ENCODE results near the gene BCL2L1.
"Not testable (repeated sequence)": the region's sequence is repeated elsewhere in the genome, so short reads cannot be mapped to it uniquely, and the experiment has no call there.

The BCL2L1 gene

DNA sequence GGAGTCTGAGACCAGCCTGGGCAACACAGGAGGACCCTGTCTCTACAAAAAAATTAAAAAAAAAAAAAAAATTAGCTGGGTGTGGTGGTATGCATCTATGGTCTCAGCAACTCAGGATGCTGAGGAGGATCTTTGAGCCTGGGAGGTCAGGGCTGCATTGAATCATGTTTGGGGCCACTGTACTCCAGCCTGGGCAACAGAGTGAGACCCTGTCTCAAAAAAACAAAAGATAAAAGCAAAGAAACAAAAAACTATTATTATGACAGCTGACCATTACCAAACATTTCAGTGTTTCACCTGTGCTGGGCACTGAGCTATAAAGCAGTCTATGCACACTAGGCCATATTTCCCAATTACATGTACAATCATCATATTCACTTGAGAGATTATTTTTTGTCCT is 49.2 kb downstream of the BCL2L1 start:
- Histone ChIP-seq H3K27me3 (ENCODE audit: control insufficient read depth, insufficient read depth, low read length, poor library complexity, severe bottlenecking) (no peaks in the 10 kb centered on the region), H3K36me3 (ENCODE audit: control insufficient read depth, insufficient read depth, low read length) (no peaks in the 10 kb centered on the region), H3K27ac (ENCODE audit: insufficient read depth, low read depth, low read length, poor library complexity, severe bottlenecking) (no peak overlapping the region), H3K4me1 (ENCODE audit: control insufficient read depth, insufficient read depth, low read length) (peaks cover 3% of the 10 kb centered on the region), H3K9me3 (ENCODE audit: control insufficient read depth, low read length) (no peaks in the 10 kb centered on the region), H3K4me3 (ENCODE audit: insufficient read depth, low read depth, low read length) (no peak overlapping the region)

DNA sequence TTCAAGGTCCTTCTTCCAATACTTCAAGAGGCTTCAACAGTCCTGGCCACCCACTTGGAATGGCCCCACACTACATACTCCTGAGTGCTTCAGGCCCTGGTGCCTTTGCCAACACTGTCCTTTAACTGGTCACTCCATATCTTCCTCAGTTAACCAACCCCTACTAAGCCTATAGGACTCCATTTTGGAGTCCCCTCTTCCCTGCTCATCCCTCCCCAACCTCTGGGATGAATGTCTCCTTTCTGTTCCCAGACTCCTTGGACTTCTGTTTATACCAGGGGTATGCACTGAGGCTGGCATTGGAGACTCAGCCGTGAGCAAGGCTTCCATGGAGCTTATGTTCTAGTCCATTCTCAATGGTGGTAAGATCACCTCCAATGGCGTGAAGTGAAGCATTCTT is 51.3 kb downstream of the BCL2L1 start:
- Histone ChIP-seq H3K27me3 (ENCODE audit: control insufficient read depth, insufficient read depth, low read length, poor library complexity, severe bottlenecking) (no peaks in the 10 kb centered on the region), H3K36me3 (ENCODE audit: control insufficient read depth, insufficient read depth, low read length) (no peaks in the 10 kb centered on the region), H3K4me3 (ENCODE audit: insufficient read depth, low read depth, low read length) (no peak overlapping the region), H3K27ac (ENCODE audit: insufficient read depth, low read depth, low read length, poor library complexity, severe bottlenecking) (no peak overlapping the region), H3K9me3 (ENCODE audit: control insufficient read depth, low read length) (no peaks in the 10 kb centered on the region), H3K4me1 (ENCODE audit: control insufficient read depth, insufficient read depth, low read length) (peaks cover 3% of the 10 kb centered on the region)
- 98 to 100% methylated on average over 2 of the region's 2 CpGs for WGBS, 2 experiments

DNA sequence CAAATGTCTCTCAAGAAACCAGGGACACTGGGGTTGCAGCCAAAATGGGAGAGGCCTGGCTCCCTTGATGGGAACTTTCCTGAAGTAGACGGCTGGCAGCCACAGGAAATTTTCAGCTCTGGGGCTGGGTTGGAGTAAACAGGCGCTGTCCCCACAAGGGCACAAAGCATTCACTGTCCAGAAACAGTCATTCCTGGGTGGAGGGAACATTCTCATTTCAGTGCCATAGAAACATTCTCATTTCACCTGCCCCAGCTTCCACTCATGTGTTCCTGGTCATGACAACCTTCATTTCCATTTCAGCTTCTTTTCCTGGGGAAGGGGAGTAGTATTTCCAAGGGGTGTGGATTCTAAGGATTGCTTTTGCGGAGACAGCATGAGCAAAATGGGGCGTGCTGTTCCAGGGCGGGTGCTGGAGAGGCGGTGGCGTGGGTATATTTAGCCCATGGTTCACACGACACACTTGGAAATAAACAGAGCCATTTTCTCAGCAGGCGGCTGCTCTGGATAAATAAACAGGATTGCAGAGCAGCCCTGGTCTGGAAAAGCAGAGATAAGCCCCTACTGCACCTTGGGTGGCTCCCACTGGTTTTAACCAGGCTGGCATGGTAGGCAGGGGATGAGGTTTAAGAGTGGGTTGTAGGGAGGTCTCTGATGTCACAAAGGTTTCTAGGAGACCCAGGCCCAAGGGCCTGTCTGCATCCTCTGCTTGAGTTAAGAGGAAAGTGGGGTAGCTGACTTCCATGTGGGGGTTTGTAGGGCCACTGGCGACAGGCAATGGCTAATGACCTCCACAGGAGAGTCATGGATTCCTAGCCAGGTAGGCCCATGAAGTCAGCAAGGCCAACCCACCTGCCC is 52.1 kb downstream of the BCL2L1 start:
- Histone ChIP-seq H3K4me3 (ENCODE audit: insufficient read depth, low read depth, low read length) (no peak overlapping the region), H3K36me3 (ENCODE audit: control insufficient read depth, insufficient read depth, low read length) (peaks cover 2% of the 10 kb centered on the region), H3K4me1 (ENCODE audit: control insufficient read depth, insufficient read depth, low read length) (peaks cover 3% of the 10 kb centered on the region), H3K9me3 (ENCODE audit: control insufficient read depth, low read length) (no peaks in the 10 kb centered on the region), H3K27me3 (ENCODE audit: control insufficient read depth, insufficient read depth, low read length, poor library complexity, severe bottlenecking) (no peaks in the 10 kb centered on the region), H3K27ac (ENCODE audit: insufficient read depth, low read depth, low read length, poor library complexity, severe bottlenecking) (no peak overlapping the region)
- 93 to 96% methylated on average over 10 of the region's 10 CpGs for WGBS, 2 experiments

DNA sequence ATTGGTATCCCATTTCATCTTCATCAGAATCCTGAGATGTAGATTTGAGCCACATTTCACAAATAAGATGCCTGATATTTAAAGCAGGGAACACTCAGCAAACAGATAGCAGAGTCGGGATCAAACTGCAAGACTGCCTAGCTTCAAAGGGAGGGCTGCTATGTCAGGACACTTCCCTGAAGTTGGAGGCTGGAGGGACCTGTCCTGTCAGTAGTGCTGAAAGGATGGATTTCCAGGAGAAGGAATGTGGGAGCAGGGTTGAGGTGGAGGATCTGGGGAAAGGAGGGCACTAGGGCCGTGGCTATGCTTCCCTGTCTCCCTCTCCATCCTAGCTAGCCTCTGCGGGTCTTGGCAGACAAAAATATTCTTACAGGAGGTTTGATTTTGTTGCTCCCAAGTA is 52.8 kb downstream of the BCL2L1 start:
- Histone ChIP-seq H3K4me3 (ENCODE audit: insufficient read depth, low read depth, low read length) (no peak overlapping the region), H3K36me3 (ENCODE audit: control insufficient read depth, insufficient read depth, low read length) (peaks cover 5% of the 10 kb centered on the region), H3K9me3 (ENCODE audit: control insufficient read depth, low read length) (no peaks in the 10 kb centered on the region), H3K27me3 (ENCODE audit: control insufficient read depth, insufficient read depth, low read length, poor library complexity, severe bottlenecking) (no peaks in the 10 kb centered on the region), H3K27ac (ENCODE audit: insufficient read depth, low read depth, low read length, poor library complexity, severe bottlenecking) (no peak overlapping the region), H3K4me1 (ENCODE audit: control insufficient read depth, insufficient read depth, low read length) (peaks cover 3% of the 10 kb centered on the region)
- 90 to 92% methylated on average over 3 of the region's 3 CpGs for WGBS, 2 experiments

DNA sequence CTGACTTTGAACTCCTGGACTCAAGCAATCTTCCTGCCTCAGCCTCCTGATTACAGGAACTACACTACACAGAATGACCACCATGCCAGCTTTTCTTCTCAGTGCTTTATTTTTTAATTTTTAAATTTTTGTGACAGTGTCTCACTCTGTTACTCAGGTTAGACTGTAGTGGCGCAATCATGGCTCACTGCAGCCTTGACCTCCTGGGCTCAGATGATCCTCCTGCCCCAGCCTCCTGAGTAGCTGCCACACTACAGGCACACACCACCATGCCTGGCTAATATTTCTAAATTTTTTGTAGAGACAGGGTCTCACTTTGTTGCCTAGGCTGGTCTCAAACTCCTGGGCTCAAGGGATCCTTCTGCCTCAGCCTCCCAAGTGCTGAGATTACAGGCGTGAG is 53.7 kb downstream of the BCL2L1 start:
- 87 to 98% methylated on average over 2 of the region's 2 CpGs for WGBS, 2 experiments
- H3K27me3 ChIP-seq (ENCODE audit: control insufficient read depth, insufficient read depth, low read length, poor library complexity, severe bottlenecking); H3K9me3 ChIP-seq (ENCODE audit: control insufficient read depth, low read length); H3K4me3 ChIP-seq (ENCODE audit: insufficient read depth, low read depth, low read length); H3K36me3 ChIP-seq (ENCODE audit: control insufficient read depth, insufficient read depth, low read length); H3K4me1 ChIP-seq (ENCODE audit: control insufficient read depth, insufficient read depth, low read length); H3K27ac ChIP-seq (ENCODE audit: insufficient read depth, low read depth, low read length, poor library complexity, severe bottlenecking): not testable (repeated sequence)

DNA sequence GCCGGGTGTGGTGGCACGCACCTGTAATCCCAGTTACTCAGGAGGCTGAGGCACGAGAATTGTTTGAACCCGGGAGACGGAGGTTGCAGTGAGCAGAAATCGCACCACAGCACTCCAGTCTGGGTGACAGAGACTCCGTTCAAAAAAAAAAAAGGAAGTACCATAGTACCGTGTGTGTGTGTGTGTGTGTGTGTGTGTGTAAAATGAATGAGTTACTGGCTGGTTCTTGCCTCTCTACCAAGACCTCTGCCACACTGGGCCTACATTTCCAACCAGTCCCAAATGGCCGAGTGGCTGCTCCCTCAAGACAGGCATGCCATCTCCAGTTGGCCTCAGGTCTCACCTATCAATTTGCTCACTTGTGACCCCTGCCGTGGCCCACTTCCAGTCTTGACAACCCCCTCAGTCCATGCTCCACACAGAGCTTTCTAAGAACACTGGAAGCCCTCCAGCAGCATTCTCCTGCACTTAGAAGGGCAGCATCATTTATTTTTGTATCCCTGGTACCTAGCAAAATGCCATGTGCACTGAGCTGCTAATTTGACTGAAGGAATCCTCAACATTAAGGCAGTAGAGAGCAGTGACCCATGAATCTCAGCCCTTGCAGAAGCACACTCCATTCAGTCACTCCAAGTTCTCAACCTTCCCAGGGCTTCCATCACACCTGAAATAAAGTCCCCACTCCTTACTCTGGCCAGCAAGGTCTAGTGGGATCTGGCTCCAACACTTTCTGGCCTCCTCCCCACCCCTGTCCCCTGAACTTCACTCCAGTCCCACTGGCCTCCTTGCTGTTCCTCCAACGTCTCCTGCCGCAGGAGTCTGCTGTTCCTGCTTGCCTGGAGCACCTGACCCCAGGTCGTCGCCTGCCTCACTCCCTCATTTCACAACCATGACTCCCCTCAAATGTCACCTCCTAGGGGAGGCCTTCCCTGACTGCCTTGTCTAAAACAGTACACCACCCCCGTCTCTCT is 55.1 kb downstream of the BCL2L1 start:
- Histone ChIP-seq H3K36me3 (ENCODE audit: control insufficient read depth, insufficient read depth, low read length) (peaks cover 5% of the 10 kb centered on the region), H3K9me3 (ENCODE audit: control insufficient read depth, low read length) (no peaks in the 10 kb centered on the region), H3K27ac (ENCODE audit: insufficient read depth, low read depth, low read length, poor library complexity, severe bottlenecking) (no peak overlapping the region), H3K4me3 (ENCODE audit: insufficient read depth, low read depth, low read length) (no peak overlapping the region), H3K27me3 (ENCODE audit: control insufficient read depth, insufficient read depth, low read length, poor library complexity, severe bottlenecking) (no peaks in the 10 kb centered on the region), H3K4me1 (ENCODE audit: control insufficient read depth, insufficient read depth, low read length) (peaks cover 3% of the 10 kb centered on the region)
- 94% methylated on average over 15 of the region's 15 CpGs for WGBS, 2 experiments

DNA sequence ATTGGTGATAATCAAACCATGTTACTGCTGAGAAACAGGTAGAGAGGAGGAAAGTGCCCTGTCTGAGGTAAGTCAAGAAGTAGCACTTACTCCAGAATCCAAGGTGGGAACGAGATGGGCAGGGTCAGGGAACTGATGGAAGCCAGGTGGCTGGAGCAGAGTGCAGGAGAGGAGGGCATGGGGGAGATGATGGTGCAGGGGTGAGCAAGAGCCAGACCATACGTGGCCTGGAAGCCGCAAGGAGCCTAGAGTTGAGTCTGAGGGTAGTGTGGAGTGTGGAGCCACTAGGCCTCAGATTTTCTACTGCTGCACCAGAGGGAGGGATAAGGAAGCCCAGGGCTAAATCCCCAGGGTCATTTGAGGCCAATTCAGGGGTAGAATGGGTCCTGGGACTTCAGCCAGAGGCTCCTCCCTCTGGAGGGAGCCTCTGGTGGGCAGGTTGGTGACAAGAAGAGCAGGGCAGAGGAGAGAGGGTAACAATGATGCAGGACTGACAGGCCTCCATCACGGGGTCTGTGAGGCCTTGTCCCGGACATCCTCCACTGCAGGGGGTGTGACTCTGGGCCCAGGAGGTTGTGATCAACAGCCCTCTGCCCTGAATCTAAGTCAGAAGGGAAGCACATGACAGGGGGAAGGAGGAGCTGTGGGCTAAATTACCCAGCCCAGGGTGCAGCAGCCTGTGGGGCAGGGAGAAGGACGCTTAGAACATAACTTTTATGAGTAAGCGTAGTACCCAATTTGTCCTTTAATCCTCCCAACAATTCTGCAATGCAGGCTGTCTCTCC is 56.2 kb downstream of the BCL2L1 start:
- Histone ChIP-seq H3K27ac (ENCODE audit: insufficient read depth, low read depth, low read length, poor library complexity, severe bottlenecking) (no peak overlapping the region), H3K36me3 (ENCODE audit: control insufficient read depth, insufficient read depth, low read length) (peaks cover 5% of the 10 kb centered on the region), H3K4me1 (ENCODE audit: control insufficient read depth, insufficient read depth, low read length) (peaks cover 10% of the 10 kb centered on the region), H3K4me3 (ENCODE audit: insufficient read depth, low read depth, low read length) (no peak overlapping the region), H3K9me3 (ENCODE audit: control insufficient read depth, low read length) (no peaks in the 10 kb centered on the region), H3K27me3 (ENCODE audit: control insufficient read depth, insufficient read depth, low read length, poor library complexity, severe bottlenecking) (no peaks in the 10 kb centered on the region)
- WGBS, 2 experiments = 81% methylated on average over 7 of the region's 7 CpGs

DNA sequence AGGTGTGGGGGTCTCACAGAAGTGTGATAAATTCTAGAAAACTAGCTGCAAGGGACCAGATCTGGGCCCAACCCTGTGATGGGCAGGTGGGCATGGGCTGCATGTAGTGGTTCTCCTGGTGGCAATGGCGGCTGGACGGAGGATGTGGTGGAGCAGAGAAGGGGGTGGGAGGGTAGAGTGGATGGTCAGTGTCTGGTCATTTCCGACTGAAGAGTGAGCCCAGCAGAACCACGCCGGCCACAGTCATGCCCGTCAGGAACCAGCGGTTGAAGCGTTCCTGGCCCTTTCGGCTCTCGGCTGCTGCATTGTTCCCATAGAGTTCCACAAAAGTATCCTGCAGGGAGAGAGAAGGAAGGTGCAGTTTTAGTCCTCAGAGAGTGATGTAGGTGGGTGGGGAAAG is 56.9 kb downstream of the BCL2L1 start:
- Histone ChIP-seq H3K27me3 (ENCODE audit: control insufficient read depth, insufficient read depth, low read length, poor library complexity, severe bottlenecking) (no peaks in the 10 kb centered on the region), H3K4me1 (ENCODE audit: control insufficient read depth, insufficient read depth, low read length) (peaks cover 10% of the 10 kb centered on the region), H3K27ac (ENCODE audit: insufficient read depth, low read depth, low read length, poor library complexity, severe bottlenecking) (no peak overlapping the region), H3K4me3 (ENCODE audit: insufficient read depth, low read depth, low read length) (no peak overlapping the region), H3K9me3 (ENCODE audit: control insufficient read depth, low read length) (no peaks in the 10 kb centered on the region), H3K36me3 (ENCODE audit: control insufficient read depth, insufficient read depth, low read length) (peaks cover 5% of the 10 kb centered on the region)
- 80 to 84% methylated on average over 10 of the region's 10 CpGs for WGBS, 2 experiments

DNA sequence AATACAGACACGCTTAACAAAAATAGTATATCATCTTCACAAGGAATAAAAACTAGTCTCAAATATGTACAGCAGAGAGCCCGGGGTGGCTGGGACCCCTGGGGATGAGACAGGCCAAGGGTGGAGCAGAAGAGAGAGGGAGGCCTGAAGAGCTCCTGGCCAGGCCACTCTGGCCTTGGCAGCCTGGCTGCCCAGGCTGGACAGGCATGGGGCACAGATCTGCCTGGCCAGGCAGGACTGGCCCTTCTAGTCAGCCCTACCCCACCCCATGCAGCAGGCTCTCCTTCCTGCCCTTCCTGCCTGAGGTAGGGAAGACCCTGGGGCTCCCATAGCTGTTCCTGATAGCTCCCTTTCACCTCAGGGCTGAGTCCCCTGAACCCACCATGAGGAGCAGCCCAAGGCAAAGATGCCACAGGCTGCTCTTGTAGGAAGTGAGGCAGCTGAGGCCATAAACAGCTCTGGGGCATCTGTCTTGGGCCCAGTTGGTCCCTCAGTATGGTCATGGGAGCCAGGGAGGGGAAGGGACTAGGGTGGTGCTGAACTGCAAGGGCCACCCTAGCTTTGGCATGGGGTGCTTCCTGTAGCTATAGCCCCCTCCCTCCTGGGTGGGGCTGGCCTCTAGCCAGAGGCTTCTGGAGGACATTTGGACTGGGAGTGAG is 57.8 kb downstream of the BCL2L1 start:
- Histone ChIP-seq H3K4me1 (ENCODE audit: control insufficient read depth, insufficient read depth, low read length) (peaks cover 10% of the 10 kb centered on the region), H3K36me3 (ENCODE audit: control insufficient read depth, insufficient read depth, low read length) (peaks cover 5% of the 10 kb centered on the region), H3K27ac (ENCODE audit: insufficient read depth, low read depth, low read length, poor library complexity, severe bottlenecking) (no peak overlapping the region), H3K9me3 (ENCODE audit: control insufficient read depth, low read length) (no peaks in the 10 kb centered on the region), H3K4me3 (ENCODE audit: insufficient read depth, low read depth, low read length) (no peak overlapping the region), H3K27me3 (ENCODE audit: control insufficient read depth, insufficient read depth, low read length, poor library complexity, severe bottlenecking) (no peaks in the 10 kb centered on the region)
- 94 to 96% methylated on average over 2 of the region's 2 CpGs for WGBS, 2 experiments

Measured in ectodermal cell (in vitro differentiated cells).